HG03432 (cell line): ENCODE results near the gene GNAQ.
"Not testable (repeated sequence)": the region's sequence is repeated elsewhere in the genome, so short reads cannot be mapped to it uniquely, and the experiment has no call there.

Experiments used
- ATAC-seq: cut with Tn5 transposase; IDR thresholded peaks from one replicate; pipeline ENCODE4 v1.9.1; 2021; ENCODE audit warnings: mild to moderate bottlenecking, moderate library complexity; ENCODE audit not compliant: unreplicated experiment

The GNAQ gene

GRCh38 chr9:77798140-77798539, 233.5 kb downstream of the GNAQ start:
- ATAC-seq, result no peak

- ATAC-seq, result no peak
Measured at GRCh38 chr9:77794985-77795384, 236.6 kb downstream of the GNAQ start.

- no peak for ATAC-seq
Measured at GRCh38 chr9:77793849-77794248, 237.8 kb downstream of the GNAQ start.

- ATAC-seq, result no peak
Measured at GRCh38 chr9:77789891-77790290, 241.7 kb downstream of the GNAQ start.

- no peak for ATAC-seq
Measured at GRCh38 chr9:77785341-77785740, 246.3 kb downstream of the GNAQ start.

GRCh38 chr9:77783518-77783917, 248.1 kb downstream of the GNAQ start:
- no peak for ATAC-seq

GRCh38 chr9:77779010-77779409, 252.6 kb downstream of the GNAQ start:
- no peak for ATAC-seq

GRCh38 chr9:77773381-77773780, 258.2 kb downstream of the GNAQ start:
- ATAC-seq, result no peak

- no peak for ATAC-seq
Measured at GRCh38 chr9:77772646-77773045, 259.0 kb downstream of the GNAQ start.

- ATAC-seq, result no peak
Measured at GRCh38 chr9:77771171-77771570, 260.4 kb downstream of the GNAQ start.

- no peak for ATAC-seq
Measured at GRCh38 chr9:77770340-77770739, 261.3 kb downstream of the GNAQ start.

- ATAC-seq, result no peak
Measured at GRCh38 chr9:77769246-77769645, 262.4 kb downstream of the GNAQ start.

- no peak for ATAC-seq
Measured at GRCh38 chr9:77766587-77766986, 265.0 kb downstream of the GNAQ start.

GRCh38 chr9:77765781-77766259, 265.8 kb downstream of the GNAQ start:
- no peak for ATAC-seq

GRCh38 chr9:77764894-77765780, 266.5 kb downstream of the GNAQ start:
- ATAC-seq, result no peak

GRCh38 chr9:77763566-77763965, 268.0 kb downstream of the GNAQ start:
- no peak for ATAC-seq

GRCh38 chr9:77760919-77761318, 270.7 kb downstream of the GNAQ start:
- not testable (repeated sequence) for ATAC-seq

- no peak for ATAC-seq
Measured at GRCh38 chr9:77759391-77759790, 272.2 kb downstream of the GNAQ start.

- no peak for ATAC-seq
Measured at GRCh38 chr9:77756449-77756848, 275.2 kb downstream of the GNAQ start.

GRCh38 chr9:77753180-77753579, 278.4 kb downstream of the GNAQ start:
- no peak for ATAC-seq

- ATAC-seq, result no peak
Measured at GRCh38 chr9:77752554-77752953, 279.1 kb downstream of the GNAQ start.

GRCh38 chr9:77751341-77752091, 280.1 kb downstream of the GNAQ start:
- no peak for ATAC-seq
